D721Med (cell line): ENCODE measurements around the gene UAP1.

Experiments used
- DNase-seq: peaks from one replicate; pipeline ENCODE4 v3.0.0; 2011; ENCODE audit warnings: low spot score; ENCODE audit not compliant: insufficient read length
- FAIRE-seq: peaks from 2 replicates; lab custom pipeline; 2011; peaks lifted over from hg19 to GRCh38; lab: Jason Lieb, UNC
- CTCF ChIP-seq: IDR thresholded peaks from 2 replicates; pipeline ENCODE4 v1.5.1; 2012; ENCODE audit warnings: mild to moderate bottlenecking, control low read depth; ENCODE audit not compliant: insufficient read depth; ENCODE audit errors: missing control alignments

UAP1 gene

DNA sequence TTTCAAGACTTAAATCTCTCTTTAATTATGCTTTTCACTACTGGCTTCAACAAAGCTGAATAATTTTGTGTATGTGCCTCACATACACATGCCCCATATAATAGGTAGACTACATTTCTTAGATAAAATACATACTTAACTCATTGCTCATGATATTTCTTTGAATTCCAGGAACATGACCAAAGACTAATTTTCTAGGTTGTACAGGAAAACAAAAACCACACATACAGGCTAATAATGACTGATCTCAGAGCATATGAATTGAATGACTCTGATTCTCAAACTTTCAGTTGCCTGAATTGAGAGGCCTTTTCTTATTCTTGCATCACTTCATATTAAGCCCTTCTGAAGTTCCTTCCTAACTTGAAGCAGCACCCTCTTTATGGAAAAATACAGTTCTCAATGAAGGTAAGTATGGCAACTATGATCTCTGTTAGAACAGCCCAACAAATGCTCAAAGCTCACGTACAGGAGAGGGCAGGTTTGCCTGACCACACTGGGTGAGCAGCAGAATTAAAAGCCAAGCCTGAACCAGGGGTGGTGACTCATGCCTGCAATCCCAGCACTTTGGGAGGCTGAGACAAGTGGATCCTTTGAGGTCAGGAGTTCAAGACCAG lies 22.6 kb upstream of the UAP1 start:
- DNase-seq (no peak), FAIRE-seq (no peak)
- TF ChIP-seq CTCF, result no peak

DNA sequence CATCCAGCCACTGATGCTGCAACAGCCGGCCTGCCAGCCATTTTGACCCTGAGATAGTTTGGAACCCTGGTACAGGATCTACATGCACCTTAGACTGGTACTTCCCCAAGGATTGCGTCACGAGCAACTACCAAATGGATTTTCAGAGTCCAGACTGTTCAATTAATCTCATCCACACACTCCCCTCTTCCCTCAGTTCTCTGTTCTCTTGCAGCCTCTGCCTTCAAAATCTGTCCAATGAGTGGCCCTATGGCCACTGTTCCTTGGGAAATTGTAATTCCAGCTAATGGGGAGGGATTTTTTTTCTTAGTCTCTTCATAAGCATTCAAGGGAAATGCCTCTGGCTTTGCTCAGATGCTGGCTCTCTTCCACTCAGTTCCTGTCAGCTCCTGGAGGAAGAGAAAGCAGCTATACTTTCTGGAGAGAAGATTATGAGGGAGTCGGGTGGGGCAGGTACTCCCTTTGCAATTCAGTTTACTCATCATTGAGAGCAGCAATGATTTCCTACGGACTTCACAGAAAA lies 19.8 kb upstream of the UAP1 start:
- no peak for FAIRE-seq
- no peak for TF ChIP-seq CTCF
- no peak for DNase-seq

DNA sequence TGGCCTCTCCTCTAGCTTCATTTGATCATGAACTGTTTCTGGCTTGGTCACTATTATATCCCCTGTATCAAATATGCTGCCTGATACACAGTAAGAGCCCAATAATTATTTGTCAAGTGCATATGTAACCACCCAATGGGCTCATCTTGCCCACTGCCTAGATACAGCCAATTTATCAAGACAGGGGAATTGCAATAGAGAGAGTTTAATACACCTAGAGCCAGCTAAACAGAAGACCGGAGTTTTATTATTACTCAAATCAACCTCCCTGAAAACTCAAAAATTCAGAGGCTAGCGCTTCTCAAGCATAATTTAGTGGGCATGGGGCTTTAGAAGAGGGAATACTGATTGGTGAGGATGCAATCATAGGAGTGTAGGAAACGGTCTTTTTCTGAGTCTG lies 18.3 kb upstream of the UAP1 start:
- no peak for TF ChIP-seq CTCF
- FAIRE-seq (no peak), DNase-seq (no peak)

- TF ChIP-seq CTCF, result no peak
- DNase-seq (no peak), FAIRE-seq (no peak)
Measured at GRCh38 chr1:162548170-162548569, 13.4 kb upstream of the UAP1 start.

DNA sequence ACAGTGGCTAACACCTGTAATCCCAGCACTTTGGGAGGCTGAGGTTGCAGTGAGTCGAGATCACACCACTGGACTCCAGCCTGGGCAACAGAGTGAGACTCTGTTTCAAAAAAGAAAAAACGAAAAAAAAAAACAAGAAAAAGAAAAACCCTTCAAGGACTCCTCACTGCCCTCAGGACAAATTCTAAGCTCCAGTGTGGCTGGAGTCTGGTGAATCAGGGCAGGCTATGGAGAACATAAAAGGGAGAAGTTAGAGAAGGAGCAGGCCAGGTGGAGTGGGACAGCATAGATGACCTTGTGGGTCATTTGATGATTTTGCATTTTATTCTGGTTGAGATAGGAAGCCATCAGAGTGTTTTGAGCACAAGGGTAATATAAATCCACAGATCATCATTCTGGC lies 12.5 kb upstream of the UAP1 start:
- no peak for TF ChIP-seq CTCF
- DNase-seq (no peak), FAIRE-seq (peak; percentile 11)

DNA sequence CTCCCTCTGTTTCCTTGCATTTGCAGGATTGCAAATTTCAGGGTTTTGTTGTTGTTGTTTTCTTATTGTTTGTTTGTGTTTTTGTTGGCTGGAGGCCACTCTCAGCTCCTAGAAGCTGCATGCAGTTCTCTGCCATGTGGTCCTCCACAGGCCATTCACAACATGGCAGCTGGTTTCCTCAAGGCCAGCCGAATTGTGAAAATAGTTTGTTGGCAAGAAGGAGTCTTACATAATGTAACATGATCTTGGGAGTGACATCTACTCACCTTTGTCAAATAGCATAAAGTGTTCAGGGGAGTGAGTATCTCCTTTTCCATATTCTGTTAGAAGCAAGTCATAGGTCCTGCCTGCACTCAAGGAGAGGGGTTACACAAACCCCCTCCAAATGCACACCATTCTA lies 10.6 kb upstream of the UAP1 start:
- DNase-seq (no peak), FAIRE-seq (no peak)
- no peak for TF ChIP-seq CTCF

DNA sequence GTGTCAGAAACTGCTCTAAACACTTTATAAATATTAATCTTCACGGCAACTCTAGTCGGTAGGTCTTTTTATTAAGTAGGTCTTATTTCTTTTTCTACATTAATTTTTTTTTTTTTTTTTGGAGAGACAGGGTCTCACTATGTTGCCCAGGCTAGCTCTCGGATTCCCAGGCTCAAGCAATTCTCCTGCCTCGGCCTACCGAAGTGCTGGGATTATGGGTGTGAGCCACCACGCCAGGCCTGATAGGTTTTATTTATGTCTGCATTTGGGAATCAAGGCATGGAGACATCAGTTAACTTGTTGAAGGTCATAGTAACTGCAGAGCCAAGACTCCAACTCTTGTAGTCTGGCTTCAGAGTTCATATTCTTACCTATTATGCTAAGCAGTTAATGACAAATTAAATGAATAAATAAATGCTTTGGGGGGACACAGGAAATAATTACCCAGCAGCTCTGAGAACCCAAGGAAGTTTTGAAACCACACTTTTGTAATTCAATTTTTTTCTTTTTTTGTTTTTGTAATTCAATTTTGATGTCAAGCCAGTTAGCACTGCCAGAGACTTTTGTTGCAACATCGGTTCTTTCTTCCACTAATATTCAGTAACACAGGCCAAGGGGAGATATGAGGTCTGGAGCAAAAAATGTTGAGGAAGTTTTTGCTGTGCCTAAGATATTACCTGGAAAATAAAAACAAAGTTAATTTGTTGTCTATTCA lies 9.4 kb upstream of the UAP1 start:
- no peak for TF ChIP-seq CTCF
- no peak for FAIRE-seq

More for the DNA sequence above, 9.4 kb upstream of the UAP1 start:
- no peak for DNase-seq
